GM19023 (cell line): ENCODE results near the gene UNC45A.
A peak's percentile ranks its signal among the peaks of the same experiment; 100 is the strongest.

Experiments
- ATAC-seq: cut with Tn5 transposase; IDR thresholded peaks from one replicate; pipeline ENCODE4 v1.9.1; 2021; ENCODE audit warnings: mild to moderate bottlenecking, moderate library complexity; ENCODE audit not compliant: unreplicated experiment

The UNC45A gene

GRCh38 chr15:90994417-90995311 is 59.6 kb downstream of the UNC45A start, which contains the start of gene PRC1:
Gene PRC1 (minus strand): TSS chr15:90994535. CDS start chr15:90994417, 118 bp downstream.
- ATAC-seq: peak; percentile 96

GRCh38 chr15:90998737-90999136 is 63.7 kb downstream of the UNC45A start:
- ATAC-seq: no peak

GRCh38 chr15:91001209-91001608 is 66.1 kb downstream of the UNC45A start:
- no peak for ATAC-seq
